GM18508 (cell line): ENCODE measurements around the gene MPI.
"Not testable (repeated sequence)": the region's sequence is repeated elsewhere in the genome, so short reads cannot be mapped to it uniquely, and the experiment has no call there.

Experiments
- ATAC-seq: cut with Tn5 transposase; IDR thresholded peaks from one replicate; pipeline ENCODE4 v1.9.1; 2021; ENCODE audit warnings: moderate number of reproducible peaks; ENCODE audit not compliant: insufficient read depth, unreplicated experiment

The MPI gene

DNA sequence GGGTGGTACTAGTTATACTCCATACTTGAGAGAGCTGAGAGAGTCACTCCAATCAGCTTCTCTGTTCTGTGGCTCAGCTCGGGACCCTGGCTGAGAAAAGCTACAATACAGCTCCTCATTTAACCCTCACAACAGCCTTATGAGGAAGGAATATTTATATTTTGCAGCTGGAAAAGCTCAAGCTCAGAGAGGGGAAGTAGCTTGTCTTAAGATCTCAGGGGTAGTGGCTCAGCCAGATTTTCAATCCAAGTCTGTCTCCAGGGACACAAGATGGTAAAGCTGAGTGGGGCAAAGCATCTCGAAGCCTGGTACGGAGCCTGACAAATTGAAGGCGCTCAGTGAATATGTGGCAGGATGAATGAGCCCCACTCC, 31.5 kb upstream of the MPI start:
- no peak for ATAC-seq

DNA sequence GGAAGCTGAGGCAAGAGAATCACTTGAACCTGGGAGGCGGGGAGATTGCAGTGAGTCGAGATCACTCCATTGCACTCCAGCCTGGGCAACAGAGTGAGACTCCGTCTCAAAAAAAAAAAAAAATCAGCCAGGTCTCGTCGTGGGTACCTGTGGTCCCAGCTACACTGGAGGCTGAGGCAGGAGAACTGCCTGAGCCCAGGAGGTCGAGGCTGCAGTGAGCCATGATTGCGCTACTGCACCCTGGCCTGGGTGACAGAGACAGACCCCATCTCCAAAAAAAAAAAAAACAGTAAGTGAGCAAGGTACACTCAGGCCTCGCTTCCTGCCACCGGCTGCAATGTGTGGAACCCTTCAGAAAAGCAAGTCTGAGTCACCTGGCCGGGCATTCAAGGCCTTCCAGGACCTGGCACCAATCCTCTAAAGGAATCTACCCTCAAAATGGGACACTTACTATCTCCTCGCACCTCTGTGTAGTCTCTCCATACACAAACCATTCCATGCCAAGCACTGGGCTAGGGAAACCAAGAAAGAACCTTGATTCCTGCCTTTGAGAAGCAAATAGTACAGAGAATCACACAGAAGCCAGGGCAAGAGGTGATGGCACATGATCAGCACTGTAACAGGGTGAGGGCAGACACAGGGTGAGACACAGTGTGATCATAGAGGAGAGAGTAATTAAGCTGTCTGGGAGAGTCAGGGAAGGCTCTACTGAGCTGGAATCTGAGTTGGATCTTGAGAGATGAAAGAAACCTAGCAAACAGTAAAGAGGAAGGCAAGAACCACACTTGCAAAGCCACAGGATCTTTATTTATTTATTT, 26.4 kb upstream of the MPI start:
- no peak for ATAC-seq

DNA sequence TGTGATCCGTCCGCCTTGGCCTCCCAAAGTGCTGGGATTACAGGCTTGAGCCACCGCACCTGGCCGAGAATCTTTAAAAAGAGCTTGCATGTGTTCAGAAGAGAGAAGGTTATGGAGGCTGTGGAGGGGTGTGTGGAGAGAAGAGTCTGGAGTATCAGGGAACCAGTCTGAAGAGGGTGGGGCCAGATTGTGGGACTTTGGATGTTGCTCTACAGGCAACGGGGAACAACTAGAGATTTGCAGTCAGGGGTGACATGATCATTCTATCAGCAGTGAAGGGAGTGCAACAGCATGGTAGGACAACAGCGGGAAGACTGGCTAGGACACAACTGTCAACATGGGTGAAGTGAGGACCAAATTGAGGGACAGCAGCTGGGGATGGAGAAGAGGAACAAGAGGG, 25.5 kb upstream of the MPI start:
- no peak for ATAC-seq

DNA sequence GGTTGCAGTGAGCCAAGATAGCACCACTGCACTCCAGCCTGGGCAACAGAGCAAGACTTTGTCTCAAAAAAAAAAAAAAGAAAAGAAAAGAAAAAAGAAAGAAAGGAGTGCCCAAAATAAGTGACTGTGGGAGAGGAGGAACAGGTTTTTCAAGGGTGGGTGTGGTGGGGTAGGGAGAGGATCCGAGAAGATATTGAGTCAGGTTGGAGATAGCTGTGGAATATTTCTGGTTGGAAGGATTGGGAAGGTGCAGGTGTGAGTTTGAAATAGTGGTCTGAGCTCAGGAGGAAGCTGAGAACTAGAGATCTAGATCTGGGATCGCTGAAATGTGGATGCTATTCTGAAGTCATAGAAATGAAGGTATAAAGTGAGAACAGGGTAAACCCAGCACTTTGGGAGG, 24.5 kb upstream of the MPI start:
- ATAC-seq: no peak

DNA sequence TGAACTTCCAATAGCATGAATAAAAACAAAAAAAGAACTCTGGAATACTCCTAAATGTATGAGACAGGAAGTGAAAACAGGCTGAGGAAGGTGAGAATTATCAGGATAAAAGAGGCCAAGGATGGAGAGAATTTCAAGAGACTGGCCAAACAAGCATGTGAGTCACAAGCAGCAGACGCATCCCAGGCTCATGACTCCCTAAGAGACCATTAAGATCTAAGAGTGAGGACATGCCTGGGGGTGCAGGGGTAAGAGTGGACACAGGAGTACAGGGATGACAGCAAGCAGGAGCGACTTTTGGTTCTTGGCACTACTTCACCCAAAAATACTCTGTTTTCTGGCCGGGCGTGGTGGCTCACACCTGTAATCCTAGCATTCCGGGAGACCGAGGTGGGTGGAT, 23.8 kb upstream of the MPI start:
- ATAC-seq: no peak

DNA sequence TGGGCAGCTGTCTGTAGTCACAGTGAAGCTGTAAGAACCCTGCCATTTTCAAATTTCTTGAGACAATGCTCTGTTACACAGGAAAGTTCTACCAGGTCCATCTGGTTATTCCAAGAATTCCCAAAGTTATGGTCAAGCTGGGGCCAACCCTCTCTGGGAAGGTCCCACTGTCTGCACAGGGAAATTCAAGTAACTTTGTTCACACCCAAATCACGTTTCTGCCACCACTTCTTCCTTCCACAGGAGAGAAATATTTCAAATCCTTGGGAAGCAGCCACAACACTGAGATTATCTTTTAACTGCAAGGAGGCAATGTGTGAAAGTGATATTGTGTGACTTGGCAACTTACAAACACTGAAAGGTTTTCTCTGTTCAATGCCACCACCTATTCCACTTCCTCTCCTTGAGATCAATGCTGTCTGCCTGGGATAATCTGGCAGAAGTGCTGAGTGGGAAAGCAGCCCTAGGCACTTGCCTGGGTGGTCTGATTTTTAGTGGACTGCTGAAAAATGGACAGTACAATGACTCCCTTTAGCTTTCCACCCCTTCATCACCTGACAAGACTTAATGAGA, 22.3 kb upstream of the MPI start:
- no peak for ATAC-seq

DNA sequence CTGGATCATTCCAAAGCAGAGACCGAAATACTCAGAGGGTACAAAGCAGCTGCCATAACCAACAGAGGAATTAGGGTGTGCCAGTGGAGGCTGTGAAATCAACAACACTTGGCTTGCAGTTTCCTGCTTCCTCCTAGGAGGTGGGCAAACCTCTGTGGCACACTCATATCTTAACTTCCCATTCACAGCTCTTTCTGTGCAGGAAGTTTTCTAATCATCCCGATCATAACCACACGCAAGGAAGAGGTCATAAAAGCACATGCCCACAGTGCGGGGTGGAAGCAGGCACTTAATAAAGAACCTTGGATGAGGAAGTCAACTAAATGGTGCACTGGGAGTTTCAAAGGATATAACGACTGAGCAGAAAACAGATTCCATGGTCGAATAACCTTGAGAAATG, 21.8 kb upstream of the MPI start:
- no peak for ATAC-seq

DNA sequence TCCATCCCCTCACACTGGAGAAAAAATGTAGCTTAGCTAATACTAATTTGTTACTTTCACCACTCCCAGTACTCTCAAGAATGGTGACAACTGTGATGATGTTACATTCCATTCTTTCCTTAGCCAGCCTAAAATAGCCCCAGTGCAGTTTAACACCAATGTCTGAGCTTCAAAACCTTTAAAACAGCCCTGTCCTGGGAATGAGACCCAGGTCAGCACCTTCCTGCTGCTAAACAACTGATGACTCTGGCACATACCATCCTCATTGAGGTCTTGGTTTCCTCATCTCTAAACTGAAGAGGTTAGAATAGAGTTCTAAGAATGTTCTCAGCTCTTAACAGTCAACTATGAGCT, 20.5 kb upstream of the MPI start:
- no peak for ATAC-seq

DNA sequence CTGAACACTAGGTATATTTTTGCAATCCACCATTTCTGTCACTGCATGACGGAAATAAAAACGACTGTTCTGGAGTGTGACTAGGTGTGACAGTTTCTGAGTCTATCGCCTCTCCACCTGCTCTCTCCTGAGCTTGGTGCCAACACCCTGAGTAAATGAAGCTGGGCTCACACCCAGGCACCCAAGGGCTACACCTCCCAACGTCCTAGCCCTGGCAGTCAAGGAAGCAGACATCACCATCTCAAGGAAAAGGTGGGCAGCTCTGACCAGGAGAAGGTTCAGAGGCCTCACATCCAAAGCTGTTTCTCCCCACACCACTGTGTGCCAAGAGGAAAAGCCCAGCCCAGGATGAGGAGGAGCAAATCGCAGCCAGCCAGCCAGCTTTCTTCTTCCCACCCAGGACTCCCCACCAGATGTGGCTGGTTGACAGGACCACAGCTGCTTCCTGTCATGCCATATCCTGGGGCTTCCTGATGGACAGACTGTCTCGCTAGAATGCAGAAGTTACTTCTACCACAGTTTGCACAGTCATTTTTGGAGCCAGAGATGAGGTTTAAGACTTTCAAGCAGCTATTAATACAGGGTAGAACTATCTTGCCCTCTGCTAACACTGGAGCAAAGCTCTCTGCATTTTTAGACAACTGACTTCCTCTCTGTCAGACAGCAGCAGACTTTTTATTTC, 20.0 kb upstream of the MPI start:
- ATAC-seq: peak; percentile 43

DNA sequence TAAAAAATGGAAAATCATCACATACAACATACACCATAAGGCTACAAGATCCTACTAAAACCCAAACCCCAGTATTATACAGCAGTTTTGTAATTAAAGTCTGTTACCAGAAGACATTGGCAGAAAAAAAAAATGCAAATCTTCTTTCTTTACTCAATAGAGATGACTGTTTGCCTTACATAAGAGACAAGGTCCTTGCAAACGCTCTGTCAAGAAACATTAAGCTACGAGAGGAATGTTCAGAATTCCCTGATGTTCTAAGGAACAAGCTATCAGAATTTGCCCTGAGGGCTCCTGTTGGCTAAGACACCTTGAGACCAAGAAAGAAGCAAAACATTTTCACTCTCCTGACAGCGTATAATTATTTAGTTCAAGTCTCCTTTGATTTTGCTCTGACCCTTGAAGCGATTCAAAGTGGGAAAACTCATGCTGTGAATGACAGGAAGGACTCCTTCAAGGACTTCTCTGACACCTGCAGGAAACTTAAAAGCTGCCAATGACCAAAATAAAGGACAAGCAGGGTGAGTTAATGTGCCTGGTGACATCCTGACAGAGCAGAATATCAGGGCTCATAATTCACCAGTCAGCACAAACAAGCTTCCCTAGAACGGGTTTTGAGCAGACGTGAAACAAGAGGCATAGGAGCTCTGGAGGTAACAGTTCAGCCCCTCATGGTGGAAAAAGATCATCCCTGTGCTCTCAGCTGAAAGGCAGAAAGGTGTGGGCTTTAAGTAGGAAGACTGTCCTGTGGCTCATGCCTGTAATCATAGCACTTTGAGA, 19.2 kb upstream of the MPI start:
- ATAC-seq: no peak

DNA sequence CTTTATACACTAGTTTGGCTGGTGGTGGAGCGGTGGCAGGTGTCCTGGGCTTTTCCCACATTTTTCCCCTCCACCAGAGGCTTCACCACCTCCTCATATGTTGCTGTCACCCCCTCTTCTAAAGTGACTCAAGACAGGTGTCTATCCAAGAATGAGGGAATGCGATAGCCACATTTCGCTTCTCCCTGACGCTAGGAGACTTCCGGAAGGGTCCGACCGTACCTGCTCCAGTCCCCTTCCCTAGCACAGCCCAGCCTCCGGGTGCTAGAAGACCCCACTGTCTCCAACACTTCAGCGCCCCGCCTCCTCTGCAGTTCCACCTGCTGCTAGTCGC, 17.2 kb upstream of the MPI start:
- ATAC-seq: no peak

DNA sequence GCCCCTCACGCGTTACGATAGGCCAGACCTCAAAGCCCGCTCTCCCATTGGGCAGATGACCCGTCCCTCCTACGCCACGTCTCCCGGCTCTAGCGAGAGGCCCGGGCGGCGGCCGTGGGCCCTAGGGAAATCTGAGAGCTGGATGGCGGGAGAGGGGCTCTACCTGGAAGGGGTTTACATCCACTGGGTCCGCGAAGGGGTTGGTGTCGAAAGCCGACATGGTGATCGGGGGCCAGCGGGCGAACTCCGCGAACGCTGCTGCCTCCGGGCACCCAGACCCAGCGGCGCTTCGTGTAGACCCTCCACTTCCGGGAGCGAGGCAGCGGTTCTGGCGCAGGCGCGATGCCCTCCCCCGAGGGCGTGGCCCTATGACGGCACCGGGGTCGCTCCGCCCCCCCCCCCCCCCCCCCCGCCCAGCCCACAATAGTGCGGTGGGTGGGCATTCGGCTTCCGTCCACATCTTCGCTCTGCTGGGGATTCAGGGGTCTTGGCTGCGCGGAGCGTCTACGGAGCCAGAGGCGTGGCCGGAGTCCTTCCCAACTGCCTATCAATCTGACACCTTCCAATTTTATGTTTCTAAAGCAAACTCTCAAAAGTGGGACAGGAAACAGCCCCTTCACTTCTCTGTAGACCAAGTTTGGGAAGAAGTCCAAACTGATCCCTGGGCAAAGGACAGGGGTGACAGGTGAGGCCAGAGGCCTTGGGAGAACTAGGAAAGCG, 16.6 kb upstream of the MPI start, which contains the start of gene SCAMP2:
Gene SCAMP2, minus strand, starts transcription at position 330 of the 720 bp plus-strand sequence. Its CDS starts 110 bp downstream, at position 220.
- ATAC-seq: peak; percentile 61

DNA sequence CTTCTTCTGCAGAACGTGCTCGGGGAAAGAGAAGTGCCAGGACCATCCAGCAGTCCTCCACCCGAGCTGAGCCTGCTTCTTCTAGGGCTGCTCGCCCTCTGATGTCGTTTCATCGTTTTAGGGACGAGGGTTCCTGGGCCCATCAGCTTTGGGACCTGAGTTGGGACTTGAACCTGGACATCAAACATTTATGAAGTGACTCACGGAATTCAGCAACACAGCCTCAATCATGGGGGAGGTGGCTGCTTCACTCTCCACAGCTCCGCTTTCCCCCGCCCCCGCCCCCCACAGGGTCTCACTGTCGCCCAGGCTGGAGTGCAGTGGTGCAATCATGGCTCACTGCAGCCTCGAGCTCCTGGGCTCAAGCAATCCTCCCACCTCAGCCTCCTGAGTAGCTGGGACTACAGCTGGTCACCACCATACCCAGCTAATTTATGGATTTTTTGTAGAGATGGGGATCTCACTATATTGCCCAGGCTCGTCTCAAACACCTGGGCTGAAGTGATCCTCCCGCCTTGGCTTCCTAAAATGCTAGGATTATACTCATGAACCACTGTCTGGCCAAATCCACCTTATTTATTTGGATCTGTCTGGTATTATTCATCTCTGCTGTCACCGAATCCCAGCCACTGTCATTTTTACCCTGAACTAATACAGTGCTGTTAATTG, 16.0 kb upstream of the MPI start:
- no peak for ATAC-seq

DNA sequence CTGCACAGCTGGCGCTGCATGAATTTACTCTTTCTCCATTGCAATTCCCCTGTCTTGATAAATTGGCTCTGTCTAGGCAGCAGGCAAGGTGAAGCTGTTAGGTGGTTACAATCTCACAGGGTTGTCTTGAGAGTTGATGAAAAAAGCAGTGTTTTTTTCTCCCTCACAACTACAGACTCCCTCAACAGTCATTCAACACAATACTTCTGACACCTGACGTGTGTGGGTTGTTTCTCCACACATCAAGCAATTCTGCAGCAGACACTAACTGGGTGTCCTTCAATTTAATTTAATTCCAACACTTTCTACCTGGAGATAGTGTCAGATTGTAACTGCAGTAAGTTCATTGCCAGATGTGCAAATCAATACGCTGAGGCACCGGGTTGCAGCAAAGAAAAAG, 11.6 kb upstream of the MPI start:
- ATAC-seq: no peak

DNA sequence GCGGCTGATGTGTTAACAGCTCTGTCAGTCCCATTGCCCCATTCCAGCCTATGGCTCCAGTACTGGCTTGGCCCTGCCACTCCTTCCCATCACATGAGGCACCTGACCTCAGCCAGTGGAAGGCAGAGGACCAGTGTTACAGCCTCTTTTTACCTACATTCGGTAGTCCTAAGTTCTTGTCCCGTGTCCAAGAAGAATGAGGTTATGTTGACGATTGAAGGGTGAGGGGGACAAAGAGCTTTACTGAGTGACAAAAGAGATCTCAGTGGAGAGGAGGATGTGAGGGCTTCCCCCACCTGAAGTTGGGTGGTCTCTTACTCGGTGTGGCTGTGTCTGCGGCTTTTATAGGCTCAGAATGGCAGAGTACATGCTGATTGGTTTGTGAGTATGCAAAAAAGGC, 7.3 kb upstream of the MPI start:
- ATAC-seq: no peak

DNA sequence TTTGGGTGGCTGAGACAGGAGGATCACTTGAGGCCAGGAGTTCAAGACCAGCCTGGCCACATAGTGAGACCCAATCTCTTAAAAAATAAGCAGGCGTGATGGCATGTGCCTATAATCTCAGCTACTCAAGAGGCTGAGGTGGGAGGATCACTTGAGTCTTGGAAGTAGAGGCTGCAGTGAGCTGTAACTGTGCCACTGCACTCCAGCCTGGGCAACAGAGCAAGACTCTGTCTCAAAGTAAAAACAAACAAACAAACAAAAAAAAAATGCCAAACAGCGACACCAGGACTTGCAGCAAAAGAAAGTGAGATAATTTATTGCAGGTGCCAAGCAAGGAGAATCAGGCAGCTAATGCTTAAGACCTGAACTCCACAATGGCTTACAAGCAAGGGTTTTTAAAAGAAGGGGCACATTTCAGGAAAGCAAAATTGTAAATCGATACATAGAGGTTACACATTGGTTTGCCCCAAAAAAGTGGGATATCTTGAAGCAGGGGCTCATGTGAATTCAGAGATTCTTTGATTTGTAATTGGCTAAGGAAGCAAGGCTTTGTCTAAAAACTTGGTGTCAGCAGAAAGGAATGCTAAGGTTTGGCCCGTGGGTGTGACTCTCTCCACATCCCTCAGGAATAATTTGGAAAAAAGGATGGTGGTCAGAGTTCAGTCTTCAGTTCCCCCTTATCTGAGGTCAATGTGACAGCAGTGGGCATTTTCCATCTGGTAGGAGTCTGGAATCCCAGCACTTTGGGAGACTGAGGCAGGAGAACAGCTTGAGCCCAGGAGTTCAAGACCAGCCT, 5.2 kb upstream of the MPI start:
- ATAC-seq: no peak

DNA sequence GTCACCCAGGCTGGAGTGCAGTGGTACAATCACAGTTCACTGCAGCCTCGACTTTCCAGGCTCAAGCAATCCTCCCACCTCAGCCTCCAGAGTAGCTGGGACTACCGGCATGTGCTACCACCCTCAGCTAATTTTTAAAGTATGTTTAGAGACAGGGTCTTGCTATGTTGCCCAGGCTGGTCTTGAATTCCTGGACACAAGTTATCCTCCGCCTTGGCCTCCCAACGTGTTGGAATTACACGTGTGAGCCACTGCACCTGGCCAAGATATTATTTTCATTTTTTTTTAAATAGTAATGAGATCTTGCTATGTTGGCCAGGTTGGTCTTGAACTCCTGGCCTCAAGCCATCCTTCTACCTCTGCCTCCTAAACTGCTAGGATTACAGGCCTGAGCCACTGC, 4.4 kb upstream of the MPI start:
- no peak for ATAC-seq

DNA sequence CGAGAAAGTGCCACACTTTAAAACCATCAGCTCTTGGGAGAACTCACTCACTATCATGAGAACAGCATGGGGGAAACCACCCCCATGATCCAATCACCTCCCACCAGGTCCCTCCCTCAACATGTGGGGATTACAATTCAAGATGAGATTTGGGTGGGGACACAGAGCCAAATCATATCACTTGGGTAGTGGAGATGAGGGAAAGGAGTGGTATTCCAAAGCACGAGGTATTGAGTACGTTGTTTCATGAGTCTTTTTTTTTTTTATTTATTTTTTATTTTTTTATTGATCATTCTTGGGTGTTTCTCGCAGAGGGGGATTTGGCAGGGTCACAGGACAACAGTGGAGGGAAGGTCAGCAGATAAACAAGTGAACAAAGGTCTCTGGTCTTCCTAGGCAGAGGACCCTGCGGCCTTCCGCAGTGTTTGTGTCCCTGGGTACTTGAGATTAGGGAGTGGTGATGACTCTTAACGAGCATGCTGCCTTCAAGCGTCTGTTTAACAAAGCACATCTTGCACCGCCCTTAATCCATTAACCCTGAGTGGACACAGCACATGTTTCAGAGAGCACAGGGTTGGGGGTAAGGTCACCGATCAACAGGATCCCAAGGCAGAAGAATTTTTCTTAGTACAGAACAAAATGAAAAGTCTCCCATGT, 2.2 kb upstream of the MPI start:
- ATAC-seq: not testable (repeated sequence)

DNA sequence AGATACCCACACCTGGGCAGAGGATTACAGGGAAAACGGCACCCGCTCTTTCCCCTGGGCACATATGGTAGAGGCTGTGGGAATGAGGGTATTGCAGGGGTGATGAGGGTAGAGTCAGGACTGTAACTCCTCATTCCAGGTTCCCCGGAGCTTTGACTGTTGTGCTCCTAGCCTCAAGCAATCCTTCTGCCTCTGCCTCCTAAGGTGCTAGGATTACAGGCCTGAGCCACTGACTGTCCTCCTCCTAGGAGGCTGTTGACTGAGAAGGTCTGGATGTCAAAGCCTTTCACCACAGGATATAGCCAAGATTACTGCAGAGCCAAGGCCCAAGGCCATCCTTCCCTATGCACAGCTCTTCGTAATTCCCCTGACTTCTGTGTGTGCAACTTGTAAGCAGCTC, 1.1 kb upstream of the MPI start:
- no peak for ATAC-seq
